B cell (primary cell): ENCODE measurements around the gene LRATD1. TPM values are rescaled to one million over a fixed set of nuclear protein-coding genes. Genes with fewer than 3 reads are reported as not detected.

Experiments
- ATAC-seq: fragments of 200-7000 bp; cut with Tn5 transposase; one replicate; pipeline ENCODE4 v1.10.0; 2021; ENCODE audit warnings: low read depth, mild to moderate bottlenecking, moderate number of reproducible peaks, moderate library complexity
- CTCF ChIA-PET: fragments of 350-600 bp; sonication (Branson Sonifier 250); formaldehyde crosslinking; loops from one replicate; lab custom pipeline; 2021; ENCODE audit warnings: antibody characterized with exemption, inconsistent platforms; lab: Charles Lee
- POLR2A ChIA-PET: fragments of 350-600 bp; sonication (Branson Sonifier 250); formaldehyde crosslinking; loops from one replicate; lab custom pipeline; 2021; ENCODE audit warnings: antibody characterized with exemption; lab: Charles Lee
- DNase-seq: peaks from one replicate; pipeline ENCODE4 v3.0.0; 2013
- H2AFZ ChIP-seq: 2 replicates; pipeline ENCODE4 v1.6.1; 2012; ENCODE audit warnings: mild to moderate bottlenecking, low read depth, low read length; ENCODE audit not compliant: insufficient read depth, poor library complexity, severe bottlenecking
- H3K27ac ChIP-seq, 2 donors: 1 replicate in 1 of 2; 2 replicates in 1 of 2; pipeline ENCODE4 v1.5.1; 2012 to 2013; ENCODE audit warnings: low read length in 2 of 2, mild to moderate bottlenecking in 2 of 2, moderate library complexity in 1 of 2
- H3K27me3 ChIP-seq, 4 experiments: fragments of 200-600 bp in 1 of 4; sonication (generic) in 1 of 4; replicated peaks in 1 of 4; 1 replicate in 2 of 4; 2 replicates in 2 of 4; pipeline versions ENCODE4 v1.6.1 to v1.7.0; 2013 to 2016; ENCODE audit warnings: low read length in 3 of 4, mild to moderate bottlenecking in 2 of 4, mixed read lengths in 1 of 4, moderate library complexity in 1 of 4; ENCODE audit not compliant: insufficient read depth in 4 of 4, control insufficient read depth in 3 of 4; ENCODE audit errors: control extremely low read depth in 1 of 4
- H3K36me3 ChIP-seq, 2 experiments: replicated peaks in 1 of 2; 1 replicate in 1 of 2; 2 replicates in 1 of 2; pipeline versions ENCODE4 v1.6.1 to v1.7.1; 2013; ENCODE audit warnings: low read length in 1 of 2; ENCODE audit not compliant: insufficient read depth in 2 of 2, control insufficient read depth in 1 of 2; ENCODE audit errors: control extremely low read depth in 1 of 2, extremely low read depth in 1 of 2
- H3K4me1 ChIP-seq, 2 donors: fragments of 200-600 bp in 1 of 2; sonication (generic) in 1 of 2; 1 replicate in 1 of 2; 2 replicates in 1 of 2; pipeline versions ENCODE4 v1.5.1 to v1.6.1; 2013 to 2017; ENCODE audit warnings: low read length in 2 of 2; ENCODE audit not compliant: control insufficient read depth in 2 of 2, insufficient read depth in 2 of 2
- H3K4me2 ChIP-seq: replicated peaks from 2 replicates; pipeline ENCODE3; 2012; ENCODE audit warnings: mild to moderate bottlenecking, low read depth, low read length; ENCODE audit not compliant: poor library complexity, severe bottlenecking
- H3K4me3 ChIP-seq, 5 experiments: fragments of 200-600 bp in 1 of 5; sonication (generic) in 1 of 5; 1 replicate in 3 of 5; 2 replicates in 2 of 5; pipeline versions ENCODE4 v1.5.1 to v1.7.0; 2011 to 2016; ENCODE audit warnings: low read length in 4 of 5, mild to moderate bottlenecking in 4 of 5, low read depth in 2 of 5, control low read depth in 1 of 5, moderate library complexity in 1 of 5; ENCODE audit not compliant: insufficient read depth in 1 of 5; ENCODE audit errors: control extremely low read depth in 1 of 5, extremely low read depth in 1 of 5
- H3K79me2 ChIP-seq: fragments of 200-600 bp; sonication (generic); one replicate; pipeline ENCODE4 v1.6.0; 2016; ENCODE audit warnings: low read length; ENCODE audit not compliant: control insufficient read depth, insufficient read depth
- H3K9ac ChIP-seq: fragments of 200-600 bp; sonication (generic); 2 replicates; pipeline ENCODE4 v1.6.1; 2017; ENCODE audit warnings: mild to moderate bottlenecking, low read length, moderate library complexity
- H3K9me3 ChIP-seq, 3 donors: one replicate each; pipeline versions ENCODE4 v1.6.1 to v1.7.1; 2013; ENCODE audit warnings: low read length in 2 of 3; ENCODE audit not compliant: control insufficient read depth in 2 of 3, insufficient read depth in 1 of 3; ENCODE audit errors: control extremely low read depth in 1 of 3
- H4K20me1 ChIP-seq: 2 replicates; pipeline ENCODE4 v1.6.0; 2012; ENCODE audit warnings: mild to moderate bottlenecking, low read length; ENCODE audit not compliant: insufficient read depth, control insufficient read depth, poor library complexity, severe bottlenecking
- H3K27ac Mint-ChIP-seq: one replicate; pipeline ENCODE4 v1.8.0; 2021; ENCODE audit warnings: mixed read lengths
- H3K27me3 Mint-ChIP-seq: one replicate; pipeline ENCODE4 v1.8.0; 2021; ENCODE audit warnings: mixed read lengths
- H3K4me1 Mint-ChIP-seq: one replicate; pipeline ENCODE4 v1.8.0; 2021; ENCODE audit warnings: mixed read lengths
- H3K4me3 Mint-ChIP-seq: one replicate; pipeline ENCODE4 v1.8.0; 2021; ENCODE audit warnings: mixed read lengths
- H3K9me3 Mint-ChIP-seq: one replicate; pipeline ENCODE4 v1.8.0; 2022; ENCODE audit warnings: mixed read lengths; ENCODE audit not compliant: insufficient read depth
- CTCF ChIP-seq: fragments of 200-600 bp; IDR thresholded peaks from one replicate; pipeline ENCODE4 v1.8.0; 2022; ENCODE audit warnings: antibody characterized with exemption, mild to moderate bottlenecking
- EZH2 ChIP-seq: IDR thresholded peaks from 2 replicates; pipeline ENCODE4 v1.6.1; 2012; ENCODE audit warnings: borderline replicate concordance, low read depth, mild to moderate bottlenecking, moderate library complexity, low read length; ENCODE audit not compliant: insufficient read depth, poor library complexity, severe bottlenecking
- WGBS: methylation state at CpG from one replicate; pipeline ENCODE4 v1.1.5; 2013; ENCODE audit warnings: missing lambda C conversion rate; ENCODE audit not compliant: insufficient coverage; 5-methylcytosine and 5-hydroxymethylcytosine counted together
- intact Hi-C: fragments of 100-400 bp; cut with micrococcal nuclease; formaldehyde crosslinking; loops from one replicate; pipeline ENCODE4 v1.10.0; 2022
- polyA plus RNA-seq: library from polyadenylated mRNA; depleted of rRNA; stranded (reverse); fragments of >200 nt; gene quantifications from 2 replicates; pipeline ENCODE4 v1.2.3, GENCODE V29; 2012
- total RNA-seq, 2 donors: library from RNA; stranded (reverse); fragments of 120-200 nt in 1 of 2; gene quantifications; 1 replicate in 1 of 2; 2 replicates in 1 of 2; pipeline versions ENCODE4 v1.2.3 to v1.2.4, GENCODE V29; 2013 to 2022

Gene LRATD1
- total and polyA plus RNA-seq, 2 donors (not counting 1 experiment from before 2014, with no cell fraction given), result not detected

DNA sequence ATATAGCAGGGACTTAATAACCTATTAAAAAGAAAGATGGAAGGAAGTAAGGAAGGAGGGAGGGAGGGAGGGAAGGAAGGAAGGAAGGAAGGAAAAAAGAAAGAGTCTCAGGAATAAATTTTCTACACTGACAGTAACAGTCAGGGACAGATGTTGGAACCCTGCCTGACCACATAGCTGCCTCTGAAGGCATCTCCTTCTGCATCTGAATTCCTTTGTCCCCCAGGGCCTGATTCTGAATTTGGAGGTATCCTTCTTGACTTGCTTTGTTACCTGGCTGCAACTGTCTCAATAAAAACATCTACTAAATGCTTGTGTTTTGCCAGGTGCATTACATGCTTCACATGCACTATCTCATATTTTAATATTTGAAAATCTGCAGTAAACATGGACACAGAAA is 17.4 kb upstream of the LRATD1 start:
- TF ChIP-seq CTCF (no peak), EZH2 (no peak)
- H3K27ac ChIP-seq, result no peak overlapping the region
- H3K9me3 ChIP-seq, result no peaks in the 10 kb centered on the region
- ATAC-seq (no peak), DNase-seq (no peak)
- no peak overlapping the region for H3K4me2 ChIP-seq
- no peaks in the 10 kb centered on the region for H3K27me3 ChIP-seq
- Mint-ChIP-seq H3K9me3 (no peaks in the 10 kb centered on the region), H3K4me3 (no peak overlapping the region), H3K27ac (no peak overlapping the region), H3K27me3 (no peaks in the 10 kb centered on the region), H3K4me1 (no peaks in the 10 kb centered on the region)
- ChIA-PET POLR2A (no interaction called here), CTCF (no interaction called here)
- H2AFZ ChIP-seq, result no peak overlapping the region
- H4K20me1 ChIP-seq, result no peaks in the 10 kb centered on the region
- H3K4me3 ChIP-seq, result no peak overlapping the region
- H3K36me3 ChIP-seq, result no peaks in the 10 kb centered on the region
- no peaks in the 10 kb centered on the region for H3K4me1 ChIP-seq
- H3K79me2 ChIP-seq, result no peaks in the 10 kb centered on the region
- no peak overlapping the region for H3K9ac ChIP-seq
- intact Hi-C loops, result no loop called here

DNA sequence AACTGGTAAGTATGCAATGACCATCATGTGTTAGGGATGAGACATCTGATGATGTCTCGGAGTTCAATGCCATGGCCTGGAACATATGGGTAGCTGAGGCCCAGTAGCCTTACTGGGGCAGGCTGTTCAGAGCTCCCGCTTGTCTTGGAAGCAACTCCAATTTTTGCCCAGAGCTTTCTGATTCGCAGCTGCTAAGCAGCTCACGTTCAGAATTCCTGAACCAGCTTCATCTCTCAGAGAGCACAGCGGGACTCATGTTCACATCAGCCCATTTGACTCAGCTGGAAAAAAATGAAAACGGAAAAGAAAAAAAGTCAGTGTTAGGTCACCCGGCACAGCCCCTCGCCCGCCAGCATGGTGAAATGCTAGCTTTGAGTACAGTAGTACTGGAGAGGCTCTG is 16.8 kb upstream of the LRATD1 start:
- Histone ChIP-seq H3K4me3 (no peak overlapping the region), H3K27ac (no peak overlapping the region), H3K36me3 (no peaks in the 10 kb centered on the region), H3K9ac (no peak overlapping the region), H3K9me3 (no peaks in the 10 kb centered on the region), H3K4me2 (no peak overlapping the region), H3K79me2 (no peaks in the 10 kb centered on the region), H2AFZ (no peak overlapping the region), H4K20me1 (no peaks in the 10 kb centered on the region), H3K27me3 (no peaks in the 10 kb centered on the region), H3K4me1 (no peaks in the 10 kb centered on the region)
- H3K9me3 Mint-ChIP-seq, result no peaks in the 10 kb centered on the region
- H3K4me1 Mint-ChIP-seq, result no peaks in the 10 kb centered on the region
- no peak overlapping the region for H3K4me3 Mint-ChIP-seq
- no peaks in the 10 kb centered on the region for H3K27me3 Mint-ChIP-seq
- H3K27ac Mint-ChIP-seq, result no peak overlapping the region
- ChIA-PET CTCF (no interaction called here), POLR2A (no interaction called here)
- TF ChIP-seq EZH2 (no peak), CTCF (no peak)
- intact Hi-C loops, result no loop called here
- DNase-seq, result no peak
- ATAC-seq, result no peak
- 89% methylated on average over 6 of the region's 9 CpGs for WGBS
